ENCODE data around the gene TDRKH.

GRCh38 chr1:151837884-151838221 lies 47.6 kb upstream of the TDRKH start:
- no peak for TF ChIP-seq CTCF (IDR thresholded peaks at IDR 0.05; ENCODE audit: low read depth, low read length, missing input control)
- no peak for TF ChIP-seq JUND (IDR thresholded peaks at IDR 0.05)
- no peak for TF ChIP-seq MAX (IDR thresholded peaks at IDR 0.05)
- no peak for TF ChIP-seq REST (IDR thresholded peaks at IDR 0.05)
- no peak for TF ChIP-seq YY1 (IDR thresholded peaks at IDR 0.05)
- TF ChIP-seq HNF4G (IDR thresholded peaks at IDR 0.05): no peak
- TF ChIP-seq RAD21 (IDR thresholded peaks at IDR 0.05): no peak
- no peak for TF ChIP-seq EGR1 (IDR thresholded peaks at IDR 0.05; ENCODE audit: low read depth in 2 of 2)
- TF ChIP-seq TAF1 (conservative IDR thresholded peaks at IDR 0.05): no peak
- no peak for TF ChIP-seq HNF4A (conservative IDR thresholded peaks at IDR 0.05)
